ENCODE measurements around the gene GJA3.
"Not testable (repeated sequence)": the region's sequence is repeated elsewhere in the genome, so short reads cannot be mapped to it uniquely, and the experiment has no call there.

GJA3 gene

DNA sequence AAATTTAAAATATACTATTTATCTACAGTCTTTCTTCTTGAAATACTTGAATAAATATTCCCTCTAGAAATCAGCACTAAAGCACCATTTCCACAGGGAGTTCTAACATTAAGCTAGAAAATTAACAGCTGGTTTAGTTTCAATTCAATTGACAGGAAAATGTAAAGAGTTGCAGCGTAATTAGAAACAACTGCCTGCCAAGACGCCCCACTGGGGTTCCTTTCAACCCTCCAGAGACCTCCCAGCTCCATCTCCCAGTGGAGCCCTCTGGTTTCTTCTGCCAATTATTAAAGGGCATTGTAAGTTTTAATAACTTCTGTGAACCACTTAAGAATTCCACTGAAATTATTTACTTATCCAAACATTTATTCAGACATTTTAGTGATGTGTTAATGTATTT lies 4.2 kb downstream of the GJA3 start:
- H3K27me3 ChIP-seq (ENCODE audit: insufficient read depth, low read length, poor library complexity): peaks cover 39% of the 10 kb centered on the region
- no peak overlapping the region for H3K27ac ChIP-seq (ENCODE audit: low read length)
- no peak for TF ChIP-seq EZH2 (IDR thresholded peaks at IDR 0.05; ENCODE audit: borderline replicate concordance, low read depth, low read length, severe bottlenecking)
- TF ChIP-seq, protein P1, sequence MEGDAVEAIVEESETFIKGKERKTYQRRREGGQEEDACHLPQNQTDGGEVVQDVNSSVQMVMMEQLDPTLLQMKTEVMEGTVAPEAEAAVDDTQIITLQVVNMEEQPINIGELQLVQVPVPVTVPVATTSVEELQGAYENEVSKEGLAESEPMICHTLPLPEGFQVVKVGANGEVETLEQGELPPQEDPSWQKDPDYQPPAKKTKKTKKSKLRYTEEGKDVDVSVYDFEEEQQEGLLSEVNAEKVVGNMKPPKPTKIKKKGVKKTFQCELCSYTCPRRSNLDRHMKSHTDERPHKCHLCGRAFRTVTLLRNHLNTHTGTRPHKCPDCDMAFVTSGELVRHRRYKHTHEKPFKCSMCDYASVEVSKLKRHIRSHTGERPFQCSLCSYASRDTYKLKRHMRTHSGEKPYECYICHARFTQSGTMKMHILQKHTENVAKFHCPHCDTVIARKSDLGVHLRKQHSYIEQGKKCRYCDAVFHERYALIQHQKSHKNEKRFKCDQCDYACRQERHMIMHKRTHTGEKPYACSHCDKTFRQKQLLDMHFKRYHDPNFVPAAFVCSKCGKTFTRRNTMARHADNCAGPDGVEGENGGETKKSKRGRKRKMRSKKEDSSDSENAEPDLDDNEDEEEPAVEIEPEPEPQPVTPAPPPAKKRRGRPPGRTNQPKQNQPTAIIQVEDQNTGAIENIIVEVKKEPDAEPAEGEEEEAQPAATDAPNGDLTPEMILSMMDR (IDR thresholded peaks at IDR 0.05; ENCODE audit: borderline replicate concordance, extremely low read depth, low read length, poor library complexity, severe bottlenecking): no peak
- no peak overlapping the region for H3K9ac ChIP-seq (ENCODE audit: low read depth, low read length)
- no peak overlapping the region for H2AFZ ChIP-seq (ENCODE audit: low read depth, low read length)
- ATAC-seq (ENCODE audit: insufficient read depth, low read depth) (no peak), DNase-seq (no peak)
- H3K9me3 ChIP-seq (ENCODE audit: insufficient read depth, low read length, severe bottlenecking): no peaks in the 10 kb centered on the region
- H3K4me1 ChIP-seq (ENCODE audit: insufficient read depth, low read length): peaks cover 11% of the 10 kb centered on the region; the same call in 1 of the 2 replicates
- H3K36me3 ChIP-seq (ENCODE audit: insufficient read depth, low read length): no peaks in the 10 kb centered on the region
- no peaks in the 10 kb centered on the region for H4K20me1 ChIP-seq (ENCODE audit: insufficient read depth, low read length)
- H3K79me2 ChIP-seq (ENCODE audit: insufficient read depth, low read length): no peaks in the 10 kb centered on the region
- no peak overlapping the region for H3K4me3 ChIP-seq (ENCODE audit: low read depth in 1 of 2, low read length in 2 of 2)
- H3K4me2 ChIP-seq (ENCODE audit: insufficient read depth, low read length): no peak overlapping the region

DNA sequence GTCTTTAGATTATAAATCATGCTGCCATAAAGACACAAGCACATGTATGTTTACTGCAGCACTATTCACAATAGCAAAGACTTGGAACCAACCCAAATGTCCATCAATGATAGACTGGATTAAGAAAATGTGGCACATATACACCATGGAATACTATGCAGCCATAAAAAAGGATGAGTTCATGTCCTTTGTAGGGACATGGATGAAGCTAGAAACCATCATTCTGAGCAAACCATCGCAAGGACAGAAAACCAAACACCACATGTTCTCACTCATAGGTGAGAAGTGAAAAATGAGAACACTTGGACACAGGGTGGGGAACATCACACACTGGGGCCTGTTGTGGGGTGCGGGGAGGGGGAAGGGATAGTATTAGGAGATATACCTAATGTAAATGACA lies 7.6 kb downstream of the GJA3 start:
- H3K79me2 ChIP-seq (ENCODE audit: insufficient read depth, low read length); H3K4me3 ChIP-seq (ENCODE audit: low read depth in 1 of 2, low read length in 2 of 2); H3K9ac ChIP-seq (ENCODE audit: low read depth, low read length); H3K9me3 ChIP-seq (ENCODE audit: insufficient read depth, low read length, severe bottlenecking); H3K4me1 ChIP-seq (ENCODE audit: insufficient read depth, low read length); ATAC-seq (ENCODE audit: insufficient read depth, low read depth); DNase-seq; H3K27ac ChIP-seq (ENCODE audit: low read length); H3K36me3 ChIP-seq (ENCODE audit: insufficient read depth, low read length); H4K20me1 ChIP-seq (ENCODE audit: insufficient read depth, low read length); H2AFZ ChIP-seq (ENCODE audit: low read depth, low read length); H3K4me2 ChIP-seq (ENCODE audit: insufficient read depth, low read length): not testable (repeated sequence)
- H3K27me3 ChIP-seq (ENCODE audit: insufficient read depth, low read length, poor library complexity): peaks cover 10% of the 10 kb centered on the region

GRCh38 chr13:20151612-20152011 lies 9.2 kb downstream of the GJA3 start:
- no peak overlapping the region for H3K4me2 ChIP-seq (ENCODE audit: insufficient read depth, low read length)
- no peak overlapping the region for H3K4me3 ChIP-seq (ENCODE audit: low read depth in 1 of 2, low read length in 2 of 2)
- H3K79me2 ChIP-seq (ENCODE audit: insufficient read depth, low read length): no peaks in the 10 kb centered on the region
- H3K27me3 ChIP-seq (ENCODE audit: insufficient read depth, low read length, poor library complexity): peaks cover 5% of the 10 kb centered on the region
- H3K4me1 ChIP-seq (ENCODE audit: insufficient read depth, low read length): no peaks in the 10 kb centered on the region
- H3K27ac ChIP-seq (ENCODE audit: low read length): no peak overlapping the region
- H3K9me3 ChIP-seq (ENCODE audit: insufficient read depth, low read length, severe bottlenecking): no peaks in the 10 kb centered on the region
- no peaks in the 10 kb centered on the region; the same call in 1 of the 2 replicates for H4K20me1 ChIP-seq (ENCODE audit: insufficient read depth, low read length)
- H2AFZ ChIP-seq (ENCODE audit: low read depth, low read length): no peak overlapping the region
- ATAC-seq (ENCODE audit: insufficient read depth, low read depth) (no peak), DNase-seq (no peak)
- H3K36me3 ChIP-seq (ENCODE audit: insufficient read depth, low read length): no peaks in the 10 kb centered on the region
- no peak overlapping the region for H3K9ac ChIP-seq (ENCODE audit: low read depth, low read length)
- TF ChIP-seq, protein P1 (IDR thresholded peaks at IDR 0.05; ENCODE audit: borderline replicate concordance, extremely low read depth, low read length, poor library complexity, severe bottlenecking): no peak
- no peak for TF ChIP-seq EZH2 (IDR thresholded peaks at IDR 0.05; ENCODE audit: borderline replicate concordance, low read depth, low read length, severe bottlenecking)

- H3K4me1 ChIP-seq (ENCODE audit: insufficient read depth, low read length): no peaks in the 10 kb centered on the region
- H4K20me1 ChIP-seq (ENCODE audit: insufficient read depth, low read length): no peaks in the 10 kb centered on the region; the same call in 1 of the 2 replicates
- H2AFZ ChIP-seq (ENCODE audit: low read depth, low read length): no peak overlapping the region
- no peak for TF ChIP-seq EZH2 (IDR thresholded peaks at IDR 0.05; ENCODE audit: borderline replicate concordance, low read depth, low read length, severe bottlenecking)
- TF ChIP-seq, protein P1 (IDR thresholded peaks at IDR 0.05; ENCODE audit: borderline replicate concordance, extremely low read depth, low read length, poor library complexity, severe bottlenecking): no peak
- no peaks in the 10 kb centered on the region for H3K79me2 ChIP-seq (ENCODE audit: insufficient read depth, low read length)
- H3K27ac ChIP-seq (ENCODE audit: low read length): no peak overlapping the region
- ATAC-seq (ENCODE audit: insufficient read depth, low read depth) (no peak), DNase-seq (no peak)
- no peak overlapping the region for H3K4me2 ChIP-seq (ENCODE audit: insufficient read depth, low read length)
- H3K27me3 ChIP-seq (ENCODE audit: insufficient read depth, low read length, poor library complexity): peaks cover 5% of the 10 kb centered on the region
- no peaks in the 10 kb centered on the region for H3K36me3 ChIP-seq (ENCODE audit: insufficient read depth, low read length)
- no peak overlapping the region for H3K9ac ChIP-seq (ENCODE audit: low read depth, low read length)
- no peak overlapping the region for H3K4me3 ChIP-seq (ENCODE audit: low read depth in 1 of 2, low read length in 2 of 2)
- H3K9me3 ChIP-seq (ENCODE audit: insufficient read depth, low read length, severe bottlenecking): no peaks in the 10 kb centered on the region
Observed at GRCh38 chr13:20151016-20151415, 9.8 kb downstream of the GJA3 start.
